PC-3 (cell line): ENCODE measurements around the gene SPRR2E. TPM values are rescaled to one million over a fixed set of nuclear protein-coding genes. Genes with fewer than 3 reads are reported as not detected.
A peak's percentile ranks its signal among the peaks of the same experiment; 100 is the strongest.
"Not testable (repeated sequence)": the region's sequence is repeated elsewhere in the genome, so short reads cannot be mapped to it uniquely, and the experiment has no call there.

ENCODE experiments used
- ATAC-seq: fragments of 200-7000 bp; cut with Tn5 transposase; 2 replicates; pipeline ENCODE4 v1.9.1; 2020; ENCODE audit warnings: mild to moderate bottlenecking, moderate library complexity
- BruUV-seq: library from RNA; stranded (reverse); fragments of 400-500 nt; replicated peaks from 2 replicates; lab custom pipeline; 2021; lab: Mats Ljungman, UMichigan
- CTCF ChIA-PET: fragments of 300-600 bp; sonication (Branson Sonifier 250); formaldehyde crosslinking; loops from one replicate; lab custom pipeline; 2022; ENCODE audit warnings: antibody characterized with exemption; lab: Charles Lee
- POLR2A ChIA-PET: fragments of 300-600 bp; sonication (Branson Sonifier 250); formaldehyde crosslinking; loops from one replicate; lab custom pipeline; 2022; ENCODE audit warnings: antibody characterized with exemption; ENCODE audit not compliant: unreplicated experiment; lab: Charles Lee
- DNase-seq: peaks from one replicate; pipeline ENCODE4 v3.0.0-alpha.2; 2015
- H2AFZ ChIP-seq: fragments of 300-600 bp; sonication (generic); 2 replicates; pipeline ENCODE4 v1.6.0; 2016; ENCODE audit warnings: antibody characterized with exemption, low read length
- H3F3A ChIP-seq: fragments of 300-600 bp; sonication (generic); one replicate; pipeline ENCODE4 v1.6.0; 2017; ENCODE audit warnings: antibody characterized with exemption, low read length, control low read depth, mild to moderate bottlenecking; ENCODE audit not compliant: unreplicated experiment
- H3K27ac ChIP-seq: fragments of 300-600 bp; sonication (generic); 2 replicates; pipeline ENCODE4 v1.5.1; 2016; ENCODE audit warnings: mild to moderate bottlenecking, low read length
- H3K27me3 ChIP-seq: fragments of 300-600 bp; sonication (generic); 2 replicates; pipeline ENCODE4 v1.6.1; 2016; ENCODE audit warnings: low read length, mixed read lengths
- H3K36me3 ChIP-seq: fragments of 300-600 bp; sonication (generic); 2 replicates; pipeline ENCODE4 v1.6.1; 2016; ENCODE audit warnings: low read depth, mixed run types, low read length, mixed read lengths
- H3K4me1 ChIP-seq: fragments of 300-600 bp; sonication (generic); 2 replicates; pipeline ENCODE4 v1.5.1; 2016; ENCODE audit warnings: low read length; ENCODE audit not compliant: insufficient read depth
- H3K4me2 ChIP-seq: fragments of 300-600 bp; sonication (generic); 2 replicates; pipeline ENCODE4 v1.6.0; 2016; ENCODE audit warnings: low read length
- H3K4me3 ChIP-seq: fragments of 300-600 bp; sonication (generic); 2 replicates; pipeline ENCODE4 v1.5.1; 2016; ENCODE audit warnings: mild to moderate bottlenecking, low read length, mixed read lengths
- H3K79me2 ChIP-seq: fragments of 300-600 bp; sonication (generic); 2 replicates; pipeline ENCODE4 v1.6.1; 2017; ENCODE audit warnings: low read length, mixed read lengths
- H3K9ac ChIP-seq: fragments of 300-600 bp; sonication (generic); 2 replicates; pipeline ENCODE4 v1.6.0; 2016; ENCODE audit warnings: mild to moderate bottlenecking, low read length
- H3K9me2 ChIP-seq: fragments of 300-600 bp; sonication (generic); replicated peaks from 2 replicates; pipeline ENCODE4 v1.6.1; 2016; ENCODE audit warnings: mixed run types, low read length, mixed read lengths
- H3K9me3 ChIP-seq: fragments of 300-600 bp; sonication (generic); 2 replicates; pipeline ENCODE4 v1.6.1; 2016; ENCODE audit warnings: low read length, mixed read lengths
- H4K20me1 ChIP-seq: fragments of 300-600 bp; sonication (generic); 2 replicates; pipeline ENCODE4 v1.6.1; 2016; ENCODE audit warnings: low read length, mixed read lengths
- EZH2 ChIP-seq: fragments of 300-600 bp; sonication (generic); IDR thresholded peaks from one replicate; pipeline ENCODE4 v1.6.1; 2017; ENCODE audit warnings: antibody characterized with exemption, mild to moderate bottlenecking, low read length; ENCODE audit not compliant: unreplicated experiment
- EZH2phosphoT487 ChIP-seq: fragments of 300-600 bp; sonication (generic); IDR thresholded peaks from 2 replicates; pipeline ENCODE4 v1.6.1; 2018; ENCODE audit warnings: mild to moderate bottlenecking, antibody characterized with exemption, low read length, borderline replicate concordance
- intact Hi-C: fragments of 100-400 bp; cut with micrococcal nuclease; formaldehyde crosslinking; loops from 2 replicates; pipeline ENCODE4 v1.9.0; 2023
- total RNA-seq: library from RNA; depleted of rRNA; stranded (reverse); fragments of >200 nt; gene quantifications from 2 replicates; pipeline ENCODE4 v1.2.3, GENCODE V29; 2014
- TF ChIP-seq, protein P1 (sequence below): fragments of 300-600 bp; sonication (generic); conservative IDR thresholded peaks from 2 replicates; pipeline ENCODE4 v1.5.1; 2017; ENCODE audit warnings: antibody characterized with exemption, low read depth, mild to moderate bottlenecking, low read length

Gene SPRR2E
- total RNA-seq, 1 experiment from 2014 or later: not detected

DNA sequence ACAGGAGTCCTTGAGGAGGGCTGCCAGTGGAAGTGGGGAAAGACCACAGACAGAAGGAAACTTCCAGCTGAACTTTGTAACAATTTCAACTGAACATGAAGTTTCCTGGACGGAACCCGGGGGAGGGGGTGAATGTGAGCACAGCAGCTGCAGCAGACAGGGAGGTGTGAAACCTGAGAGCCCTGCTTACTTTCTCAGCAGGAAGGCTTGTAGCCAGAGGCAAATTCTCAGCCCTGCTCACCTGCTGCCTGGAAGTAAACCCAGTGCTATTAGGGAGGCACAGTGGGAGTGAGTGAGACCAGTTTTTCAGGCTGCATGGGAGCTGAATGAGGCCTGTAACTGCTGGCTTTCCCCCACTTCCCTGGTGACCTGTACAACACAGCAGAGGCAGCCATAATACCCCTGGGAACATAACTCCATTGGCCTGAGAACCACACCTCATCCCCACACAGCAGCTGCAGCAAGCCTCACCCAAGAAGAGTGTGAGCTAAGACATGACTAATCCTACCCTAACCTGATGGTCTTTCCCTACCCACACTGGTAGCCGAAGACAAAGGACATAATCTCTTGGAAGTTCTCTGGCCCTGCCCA is 28.6 kb upstream of the SPRR2E start:
- ATAC-seq (peak; percentile 92), DNase-seq (peak; percentile 95)
- no peaks in the 10 kb centered on the region for H3F3A ChIP-seq
- peak overlapping the region; percentile 71 for H2AFZ ChIP-seq
- no peaks in the 10 kb centered on the region for H3K36me3 ChIP-seq
- intact Hi-C loops: no loop called here
- H3K79me2 ChIP-seq: no peaks in the 10 kb centered on the region
- 0 out of 2 replicates have a peak, but pooled peaks cover 5% of the 10 kb centered on the region for H3K9me3 ChIP-seq
- H3K4me2 ChIP-seq: peak overlapping the region; percentile 71
- peak overlapping the region; percentile 46 for H3K4me3 ChIP-seq
- no peaks in the 10 kb centered on the region for H4K20me1 ChIP-seq
- H3K4me1 ChIP-seq: peaks cover 20% of the 10 kb centered on the region
- H3K27ac ChIP-seq: peak overlapping the region; percentile 96
- ChIA-PET POLR2A (no interaction called here), CTCF (no interaction called here)
- BruUV-seq: no TSS peak
- H3K9me2 ChIP-seq: no peaks in the 10 kb centered on the region; the same call in 1 of the 2 replicates
- peak overlapping the region; percentile 66 for H3K9ac ChIP-seq
- TF ChIP-seq EZH2: no peak
- TF ChIP-seq EZH2phosphoT487: no peak
- TF ChIP-seq, protein P1, sequence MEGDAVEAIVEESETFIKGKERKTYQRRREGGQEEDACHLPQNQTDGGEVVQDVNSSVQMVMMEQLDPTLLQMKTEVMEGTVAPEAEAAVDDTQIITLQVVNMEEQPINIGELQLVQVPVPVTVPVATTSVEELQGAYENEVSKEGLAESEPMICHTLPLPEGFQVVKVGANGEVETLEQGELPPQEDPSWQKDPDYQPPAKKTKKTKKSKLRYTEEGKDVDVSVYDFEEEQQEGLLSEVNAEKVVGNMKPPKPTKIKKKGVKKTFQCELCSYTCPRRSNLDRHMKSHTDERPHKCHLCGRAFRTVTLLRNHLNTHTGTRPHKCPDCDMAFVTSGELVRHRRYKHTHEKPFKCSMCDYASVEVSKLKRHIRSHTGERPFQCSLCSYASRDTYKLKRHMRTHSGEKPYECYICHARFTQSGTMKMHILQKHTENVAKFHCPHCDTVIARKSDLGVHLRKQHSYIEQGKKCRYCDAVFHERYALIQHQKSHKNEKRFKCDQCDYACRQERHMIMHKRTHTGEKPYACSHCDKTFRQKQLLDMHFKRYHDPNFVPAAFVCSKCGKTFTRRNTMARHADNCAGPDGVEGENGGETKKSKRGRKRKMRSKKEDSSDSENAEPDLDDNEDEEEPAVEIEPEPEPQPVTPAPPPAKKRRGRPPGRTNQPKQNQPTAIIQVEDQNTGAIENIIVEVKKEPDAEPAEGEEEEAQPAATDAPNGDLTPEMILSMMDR: no peak
- no peaks in the 10 kb centered on the region for H3K27me3 ChIP-seq

DNA sequence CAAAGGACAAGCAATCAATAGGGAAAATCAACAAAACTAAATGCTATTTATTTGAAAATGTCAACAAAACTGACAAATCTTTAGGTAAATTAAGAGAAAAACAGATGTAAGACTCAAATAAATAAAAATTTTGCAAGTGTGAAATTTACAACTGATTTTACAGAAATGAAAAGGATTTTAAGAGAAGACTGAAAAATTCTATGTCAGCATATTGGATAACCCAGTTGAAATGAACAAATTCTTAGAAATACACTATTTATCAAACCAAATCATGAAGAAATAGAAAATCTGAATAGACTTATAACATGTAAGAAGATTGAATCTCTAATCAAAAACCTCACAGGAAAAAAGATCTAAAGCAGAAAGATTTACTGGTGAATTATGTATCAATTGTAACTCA is 26.6 kb upstream of the SPRR2E start:
- H3K36me3 ChIP-seq: no peaks in the 10 kb centered on the region
- no peak overlapping the region for H2AFZ ChIP-seq
- intact Hi-C loops: no loop called here
- TF ChIP-seq, protein P1: no peak
- TF ChIP-seq EZH2: no peak
- TF ChIP-seq EZH2phosphoT487: no peak
- no peaks in the 10 kb centered on the region for H3K9me2 ChIP-seq
- no peaks in the 10 kb centered on the region for H4K20me1 ChIP-seq
- H3K4me1 ChIP-seq: peaks cover 20% of the 10 kb centered on the region
- ChIA-PET POLR2A (no interaction called here), CTCF (no interaction called here)
- no peak for DNase-seq
- no peak overlapping the region for H3K9ac ChIP-seq
- no TSS peak for BruUV-seq
- H3K4me2 ChIP-seq: no peak overlapping the region
- no peaks in the 10 kb centered on the region for H3F3A ChIP-seq
- no peak for ATAC-seq
- H3K27me3 ChIP-seq: no peaks in the 10 kb centered on the region
- H3K79me2 ChIP-seq: no peaks in the 10 kb centered on the region
- no peak overlapping the region for H3K4me3 ChIP-seq
- no peak overlapping the region for H3K27ac ChIP-seq
- 0 out of 2 replicates have a peak, but pooled peaks cover 5% of the 10 kb centered on the region for H3K9me3 ChIP-seq

DNA sequence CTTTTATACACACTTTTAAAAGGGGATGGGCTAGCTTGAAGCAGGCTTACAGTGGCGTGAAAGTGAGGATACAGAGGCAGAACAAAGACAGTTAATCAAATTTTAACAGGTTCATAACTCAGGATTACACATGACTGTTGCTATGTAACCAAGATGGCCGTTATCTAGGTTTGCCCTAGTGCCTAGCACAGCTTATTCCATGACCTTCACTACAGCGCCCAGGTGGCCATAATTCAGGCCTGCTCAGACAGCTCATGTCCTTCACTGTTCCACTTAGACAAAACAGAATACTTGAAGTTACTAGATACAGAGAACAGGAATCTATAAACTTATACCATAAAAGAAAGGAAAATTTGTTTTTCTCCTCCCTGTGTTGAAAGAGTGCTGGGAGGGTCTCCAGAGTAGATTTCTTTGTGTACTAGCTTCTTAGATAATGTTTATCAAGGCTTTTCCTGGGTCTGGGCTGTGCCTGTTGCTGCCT is 25.2 kb upstream of the SPRR2E start:
- Histone ChIP-seq H3K9me2 (no peaks in the 10 kb centered on the region), H3K36me3 (no peaks in the 10 kb centered on the region), H3F3A (no peaks in the 10 kb centered on the region), H3K4me2 (no peak overlapping the region), H3K27me3 (peaks cover 4% of the 10 kb centered on the region; the same call in 1 of the 2 replicates), H3K4me3 (no peak overlapping the region), H4K20me1 (no peaks in the 10 kb centered on the region), H2AFZ (0 out of 2 replicates have a peak overlapping the region, but pooled peaks have one; percentile 18), H3K9ac (no peak overlapping the region), H3K27ac (no peak overlapping the region), H3K4me1 (peaks cover 20% of the 10 kb centered on the region), H3K79me2 (no peaks in the 10 kb centered on the region), H3K9me3 (no peaks in the 10 kb centered on the region)
- TF ChIP-seq, protein P1: no peak
- TF ChIP-seq EZH2 (no peak), EZH2phosphoT487 (no peak)
- intact Hi-C loops: no loop called here
- ChIA-PET CTCF (no interaction called here), POLR2A (no interaction called here)
- BruUV-seq: no TSS peak
- DNase-seq (no peak), ATAC-seq (no peak)

DNA sequence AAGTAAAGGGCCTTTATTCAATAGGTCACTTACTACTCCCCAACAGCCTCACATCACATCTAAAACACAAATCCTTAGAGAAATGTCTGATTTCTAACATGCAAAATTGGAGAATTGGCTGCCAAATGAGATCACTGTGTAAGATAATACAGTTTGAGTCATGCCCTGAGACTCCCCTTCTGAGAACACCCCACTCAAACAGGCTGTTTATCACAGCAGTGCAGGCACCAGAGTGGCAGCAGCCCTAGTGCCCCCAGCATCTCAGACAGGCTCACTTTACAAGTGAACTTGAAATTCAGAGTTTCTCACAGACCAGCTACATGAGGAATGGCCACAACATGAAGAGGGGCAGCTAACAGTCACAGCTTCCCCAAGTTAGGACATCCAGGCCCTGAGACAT is 20.9 kb upstream of the SPRR2E start:
- H3K9me3 ChIP-seq, H3K27me3 ChIP-seq, H3K9me2 ChIP-seq, POLR2A ChIA-PET, H3F3A ChIP-seq, intact Hi-C loops, H3K79me2 ChIP-seq, H2AFZ ChIP-seq, BruUV-seq, H4K20me1 ChIP-seq, CTCF ChIA-PET, H3K4me2 ChIP-seq, H3K4me3 ChIP-seq, H3K4me1 ChIP-seq, ATAC-seq, H3K27ac ChIP-seq, H3K36me3 ChIP-seq, DNase-seq, H3K9ac ChIP-seq: not testable (repeated sequence)
